ENCODE data around the gene DNAJC5G. TPM values are rescaled to one million over a fixed set of nuclear protein-coding genes. Genes with fewer than 3 reads are reported as not detected.
"Not testable (repeated sequence)": the region's sequence is repeated elsewhere in the genome, so short reads cannot be mapped to it uniquely, and the experiment has no call there.

Gene DNAJC5G
- total and polyA plus RNA-seq, 2 donors (not counting 1 experiment from before 2014, with no cell fraction given), result not detected

- WGBS (ENCODE audit: insufficient coverage), result 90% methylated on average over 6 of the region's 13 CpGs
- not testable (repeated sequence) for ATAC-seq (ENCODE audit: low read depth)
Measured at GRCh38 chr2:27268296-27268695, 6.9 kb upstream of the DNAJC5G start.

GRCh38 chr2:27270131-27270530 lies 5.1 kb upstream of the DNAJC5G start:
- H3K27me3 Mint-ChIP-seq, result peaks cover 34% of the 10 kb centered on the region
- no peak overlapping the region for H3K4me3 Mint-ChIP-seq
- peaks cover 3 to 4% of the 10 kb centered on the region in 2 donors for H3K4me1 ChIP-seq (ENCODE audit: control insufficient read depth in 2 of 2, insufficient read depth in 2 of 2, low read length in 2 of 2)
- H3K9me3 Mint-ChIP-seq (ENCODE audit: insufficient read depth), result no peaks in the 10 kb centered on the region
- POLR2A ChIA-PET, result no interaction called here
- H3K9me3 ChIP-seq (ENCODE audit: control extremely low read depth in 1 of 3, control insufficient read depth in 2 of 3, insufficient read depth in 1 of 3, low read length in 2 of 3), result no peaks in the 10 kb centered on the region
- H4K20me1 ChIP-seq (ENCODE audit: control insufficient read depth, insufficient read depth, low read length, poor library complexity, severe bottlenecking), result no peaks in the 10 kb centered on the region
- TF ChIP-seq EZH2 (IDR thresholded peaks at IDR 0.05; ENCODE audit: borderline replicate concordance, insufficient read depth, low read depth, low read length, poor library complexity, severe bottlenecking) (no peak), CTCF (IDR thresholded peaks at IDR 0.05) (no peak)
- CTCF ChIA-PET, result interaction anchor here (2.6 kb wide), 1 partner anchor 10 kb away, joined by 16 read pairs; no protein-coding TSS in a partner anchor
- WGBS (ENCODE audit: insufficient coverage), result 92% methylated on average over 2 of the region's 3 CpGs
- H3K79me2 ChIP-seq (ENCODE audit: control insufficient read depth, insufficient read depth, low read length), result no peaks in the 10 kb centered on the region
- H2AFZ ChIP-seq (ENCODE audit: insufficient read depth, low read depth, low read length, poor library complexity, severe bottlenecking), result no peak overlapping the region
- no peak overlapping the region for H3K27ac Mint-ChIP-seq
- H3K27me3 ChIP-seq (replicated peaks in 1 of 4; ENCODE audit: control extremely low read depth in 1 of 4, control insufficient read depth in 3 of 4, insufficient read depth in 4 of 4, low read length in 3 of 4), result peaks cover 0 to 33% (median 13%) of the 10 kb centered on the region in 4 experiments
- intact Hi-C loops (cut with micrococcal nuclease), result no loop called here
- no peak for DNase-seq
- peaks cover 5% of the 10 kb centered on the region for H3K4me1 Mint-ChIP-seq
- H3K9ac ChIP-seq (ENCODE audit: low read length), result no peak overlapping the region
- H3K4me2 ChIP-seq (replicated peaks; ENCODE audit: low read depth, low read length, poor library complexity, severe bottlenecking), result no peak overlapping the region
- H3K36me3 ChIP-seq (replicated peaks in 1 of 2; ENCODE audit: control extremely low read depth in 1 of 2, control insufficient read depth in 1 of 2, extremely low read depth in 1 of 2, insufficient read depth in 2 of 2, low read length in 1 of 2), result no peaks in the 10 kb centered on the region
- no peak for ATAC-seq (ENCODE audit: low read depth)
- H3K4me3 ChIP-seq (ENCODE audit: control extremely low read depth in 1 of 5, extremely low read depth in 1 of 5, insufficient read depth in 1 of 5, low read depth in 2 of 5, low read length in 4 of 5), result no peak overlapping the region
- no peak overlapping the region for H3K27ac ChIP-seq (ENCODE audit: low read length in 2 of 2)

More at GRCh38 chr2:27268296-27268695, 6.9 kb upstream of the DNAJC5G start:
- Histone ChIP-seq H3K4me1 (ENCODE audit: control insufficient read depth in 2 of 2, insufficient read depth in 2 of 2, low read length in 2 of 2) (peaks cover 20 to 22% of the 10 kb centered on the region in 2 donors), H3K27me3 (replicated peaks in 1 of 4; ENCODE audit: control extremely low read depth in 1 of 4, control insufficient read depth in 3 of 4, insufficient read depth in 4 of 4, low read length in 3 of 4) (peaks cover 0 to 41% (median 19%) of the 10 kb centered on the region in 4 experiments)
- H4K20me1 ChIP-seq (ENCODE audit: control insufficient read depth, insufficient read depth, low read length, poor library complexity, severe bottlenecking); POLR2A ChIA-PET; H3K4me2 ChIP-seq (replicated peaks; ENCODE audit: low read depth, low read length, poor library complexity, severe bottlenecking); H3K27ac Mint-ChIP-seq; H3K27ac ChIP-seq (ENCODE audit: low read length in 2 of 2); DNase-seq; H3K9me3 ChIP-seq (ENCODE audit: control extremely low read depth in 1 of 3, control insufficient read depth in 2 of 3, insufficient read depth in 1 of 3, low read length in 2 of 3); H3K9me3 Mint-ChIP-seq (ENCODE audit: insufficient read depth); H3K9ac ChIP-seq (ENCODE audit: low read length); H3K36me3 ChIP-seq (replicated peaks in 1 of 2; ENCODE audit: control extremely low read depth in 1 of 2, control insufficient read depth in 1 of 2, extremely low read depth in 1 of 2, insufficient read depth in 2 of 2, low read length in 1 of 2); H3K4me3 ChIP-seq (ENCODE audit: control extremely low read depth in 1 of 5, extremely low read depth in 1 of 5, insufficient read depth in 1 of 5, low read depth in 2 of 5, low read length in 4 of 5); H3K79me2 ChIP-seq (ENCODE audit: control insufficient read depth, insufficient read depth, low read length); H2AFZ ChIP-seq (ENCODE audit: insufficient read depth, low read depth, low read length, poor library complexity, severe bottlenecking); intact Hi-C loops (cut with micrococcal nuclease); H3K4me3 Mint-ChIP-seq: not testable (repeated sequence)
- Mint-ChIP-seq H3K4me1 (peaks cover 20% of the 10 kb centered on the region), H3K27me3 (peaks cover 38% of the 10 kb centered on the region)
- CTCF ChIA-PET, result interaction anchor here (0.9 to 6.0 kb wide), 2 partner anchors 11 to 310 kb away, joined by 3 to 50 read pairs; no protein-coding TSS in a partner anchor

Data from B cell (primary cell).